GM19099 (cell line): ENCODE data around the gene MYL6B.

ENCODE experiments used
- POLR2A ChIP-seq: IDR thresholded peaks from 3 replicates; pipeline ENCODE4 v1.6.1; 2011; ENCODE audit warnings: low read depth; ENCODE audit not compliant: insufficient read length; ENCODE audit errors: extremely low read depth

Gene MYL6B

DNA sequence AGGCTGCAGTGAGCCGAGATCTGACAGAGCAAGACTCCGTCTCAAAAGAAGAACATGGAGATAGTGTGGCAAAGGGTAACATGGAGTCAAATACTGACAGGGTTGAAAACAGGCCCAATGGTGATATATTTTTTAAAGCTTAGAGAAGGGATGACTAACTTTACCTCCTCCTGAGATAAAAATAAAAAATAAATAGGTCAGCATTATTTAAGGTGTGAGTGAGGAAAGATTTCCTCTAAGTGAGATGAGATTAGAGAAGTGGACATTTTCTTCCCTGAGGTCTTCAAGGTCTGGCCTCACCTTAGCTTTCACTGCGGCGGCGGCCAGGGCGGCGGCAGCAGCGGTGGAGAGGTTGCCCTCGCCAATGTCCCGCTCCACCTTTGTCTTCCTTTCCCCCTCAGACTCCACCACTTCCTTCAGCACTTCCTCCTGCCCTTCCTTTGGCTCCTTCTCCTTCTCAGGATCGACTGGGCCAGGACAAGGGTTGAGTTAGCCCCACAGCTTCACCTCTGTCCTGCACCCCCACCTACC is 16.9 kb downstream of the MYL6B start:
- TF ChIP-seq POLR2A = no peak

- TF ChIP-seq POLR2A = no peak
These were observed 20.5 kb downstream of the MYL6B start for GRCh38 chr12:56172839-56173238.

- no peak for TF ChIP-seq POLR2A
These were observed 26.0 kb downstream of the MYL6B start for GRCh38 chr12:56178347-56178746.

DNA sequence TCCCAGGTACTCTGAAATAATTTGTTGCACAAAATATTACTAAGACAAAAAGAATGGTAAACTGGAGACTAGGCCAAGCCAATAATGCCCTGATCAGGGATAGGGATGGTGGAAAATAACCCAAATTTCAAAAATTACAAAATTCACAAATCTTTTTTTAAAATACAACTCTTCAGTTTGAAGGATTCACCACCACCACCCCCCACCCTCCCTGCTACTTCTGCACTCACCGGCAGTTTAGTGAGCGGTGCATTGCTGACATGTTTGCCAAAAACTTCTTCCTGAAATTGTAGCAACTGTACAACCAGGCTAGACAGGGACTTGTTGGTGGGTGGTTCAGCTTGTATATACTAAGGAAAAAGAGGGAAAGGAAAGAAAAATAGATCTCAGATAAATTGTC is 34.6 kb downstream of the MYL6B start:
- TF ChIP-seq POLR2A = no peak

DNA sequence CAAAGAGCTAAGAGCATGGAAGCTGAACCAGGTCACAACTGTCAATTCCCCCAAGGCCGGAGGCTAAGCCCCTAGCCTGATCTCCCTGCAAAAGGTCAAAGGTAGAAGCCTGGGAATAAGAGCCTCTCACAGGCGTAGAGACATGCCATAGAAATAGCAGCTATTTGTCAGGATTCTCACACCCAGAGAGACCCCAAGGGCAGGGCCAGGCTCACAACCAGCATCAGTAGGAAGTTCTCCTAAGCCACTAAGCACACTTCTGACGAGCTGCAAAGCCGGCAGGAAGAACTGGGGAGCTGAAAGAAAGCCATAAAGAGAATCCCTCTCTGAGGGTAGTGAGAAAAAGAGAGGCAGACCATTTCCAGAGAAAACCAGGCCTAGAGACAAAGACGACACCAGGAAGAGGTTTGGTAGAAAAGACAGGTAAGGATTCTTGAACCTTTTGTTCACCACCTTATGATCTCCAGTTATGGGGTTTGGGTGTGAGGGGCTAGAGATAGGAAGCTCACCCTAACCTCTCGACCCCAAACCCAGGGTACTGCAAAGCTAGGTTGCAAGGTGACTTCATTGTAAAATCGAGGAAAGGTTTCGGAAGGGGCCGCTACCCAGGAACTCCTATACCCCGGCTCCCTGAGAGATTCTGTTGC is 35.9 kb downstream of the MYL6B start:
- no peak for TF ChIP-seq POLR2A

- no peak for TF ChIP-seq POLR2A
These were observed 36.4 kb downstream of the MYL6B start for GRCh38 chr12:56188778-56189098.

- peak; percentile 60 for TF ChIP-seq POLR2A
These were observed 36.9 kb downstream of the MYL6B start, which contains the start of gene SMARCC2 for GRCh38 chr12:56189099-56189917. SMARCC2 (minus strand) TSS chr12:56189483; CDS start chr12:56189461, 22 bp downstream.

- TF ChIP-seq POLR2A = peak; percentile 19
These were observed 37.7 kb downstream of the MYL6B start for GRCh38 chr12:56189918-56190694.

DNA sequence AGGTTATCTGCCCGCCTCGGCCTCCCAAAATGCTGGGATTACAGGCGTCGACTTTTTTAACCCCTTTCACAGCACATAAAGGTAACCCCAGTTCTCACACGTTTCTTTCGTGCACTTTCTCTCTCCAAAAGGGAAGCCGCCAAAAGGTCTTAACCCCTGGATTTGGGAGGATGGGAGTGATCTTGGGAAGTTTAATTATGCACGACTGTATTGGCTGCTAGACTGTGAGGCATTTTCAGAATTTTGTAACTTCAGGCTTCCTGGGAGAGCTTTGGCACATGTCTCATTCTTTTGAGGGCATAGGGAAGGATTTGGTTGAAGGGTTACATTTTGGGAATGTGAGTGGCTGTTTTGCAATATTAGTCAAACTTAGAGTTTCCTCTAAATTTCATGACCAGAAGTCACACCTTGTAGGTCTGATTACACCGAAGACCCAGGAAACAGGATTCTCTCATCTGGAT is 38.3 kb downstream of the MYL6B start:
- TF ChIP-seq POLR2A = no peak

DNA sequence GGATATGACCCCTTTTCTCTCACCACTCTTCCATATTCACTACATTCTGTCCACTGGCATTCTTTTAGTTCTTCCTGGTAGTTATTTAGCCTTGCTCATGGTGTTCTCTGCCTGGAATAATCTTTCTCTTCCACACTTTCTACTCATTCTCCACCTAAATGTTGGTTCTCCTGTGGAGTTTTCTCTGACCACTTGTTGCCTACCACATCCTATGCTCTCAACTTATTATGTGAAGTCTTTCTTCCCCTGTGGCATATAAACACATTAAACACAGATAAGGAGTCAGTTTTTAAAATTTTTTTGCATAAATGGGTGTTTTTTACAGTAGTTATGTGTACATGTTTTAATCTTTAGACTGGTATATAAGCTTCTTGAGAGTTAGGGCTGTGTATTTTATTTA is 40.2 kb downstream of the MYL6B start:
- no peak for TF ChIP-seq POLR2A

DNA sequence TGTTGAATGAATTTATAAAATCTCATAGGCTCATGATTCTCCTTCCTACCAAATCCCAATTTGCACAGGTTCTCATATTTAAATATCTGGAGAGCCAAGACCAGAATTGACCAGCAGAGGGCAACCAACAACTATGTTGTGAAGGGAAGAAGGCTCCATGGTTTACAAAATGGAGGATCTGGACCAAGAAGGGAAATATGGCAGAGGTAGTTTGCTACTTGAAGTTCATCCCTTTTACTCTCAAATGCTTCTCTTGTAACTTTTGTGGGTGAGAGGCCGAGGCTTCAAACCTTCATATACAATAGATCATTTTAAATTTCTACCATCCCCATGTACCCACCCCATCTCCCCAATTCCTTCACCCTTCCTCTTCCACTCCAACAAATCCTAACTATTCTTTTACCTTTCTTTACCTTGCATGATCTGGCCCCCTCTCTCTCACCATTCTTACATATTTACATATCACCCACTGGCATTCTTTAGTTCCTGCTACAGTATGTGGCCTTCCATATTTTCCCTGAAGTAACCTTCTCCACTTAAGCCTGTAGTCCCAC is 40.7 kb downstream of the MYL6B start:
- peak; percentile 26 for TF ChIP-seq POLR2A

GRCh38 chr12:56197921-56198635 is 45.7 kb downstream of the MYL6B start:
- no peak for TF ChIP-seq POLR2A

DNA sequence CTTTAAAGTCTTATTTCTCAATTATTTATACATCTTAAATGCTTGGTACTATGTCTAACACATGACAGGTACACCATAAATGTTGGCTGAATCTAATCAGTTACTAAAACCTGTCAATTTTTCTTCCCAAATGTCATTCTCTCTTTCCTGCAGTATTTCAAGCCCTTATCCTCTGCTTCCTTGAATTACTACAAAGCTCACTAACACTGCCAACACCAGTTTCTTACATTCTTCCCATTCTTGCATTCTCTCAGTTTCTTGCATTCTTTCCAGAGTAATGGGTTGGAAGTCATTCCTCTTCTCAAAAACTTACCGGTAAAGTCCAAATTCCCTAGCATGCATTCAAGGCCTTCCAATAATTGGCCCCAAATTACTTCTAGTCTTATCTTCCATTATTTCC is 46.4 kb downstream of the MYL6B start:
- TF ChIP-seq POLR2A = no peak

- no peak for TF ChIP-seq POLR2A
These were observed 50.0 kb downstream of the MYL6B start for GRCh38 chr12:56202366-56202765.
